Measurements from ENCODE around the gene IGDCC3.

Gene IGDCC3

DNA sequence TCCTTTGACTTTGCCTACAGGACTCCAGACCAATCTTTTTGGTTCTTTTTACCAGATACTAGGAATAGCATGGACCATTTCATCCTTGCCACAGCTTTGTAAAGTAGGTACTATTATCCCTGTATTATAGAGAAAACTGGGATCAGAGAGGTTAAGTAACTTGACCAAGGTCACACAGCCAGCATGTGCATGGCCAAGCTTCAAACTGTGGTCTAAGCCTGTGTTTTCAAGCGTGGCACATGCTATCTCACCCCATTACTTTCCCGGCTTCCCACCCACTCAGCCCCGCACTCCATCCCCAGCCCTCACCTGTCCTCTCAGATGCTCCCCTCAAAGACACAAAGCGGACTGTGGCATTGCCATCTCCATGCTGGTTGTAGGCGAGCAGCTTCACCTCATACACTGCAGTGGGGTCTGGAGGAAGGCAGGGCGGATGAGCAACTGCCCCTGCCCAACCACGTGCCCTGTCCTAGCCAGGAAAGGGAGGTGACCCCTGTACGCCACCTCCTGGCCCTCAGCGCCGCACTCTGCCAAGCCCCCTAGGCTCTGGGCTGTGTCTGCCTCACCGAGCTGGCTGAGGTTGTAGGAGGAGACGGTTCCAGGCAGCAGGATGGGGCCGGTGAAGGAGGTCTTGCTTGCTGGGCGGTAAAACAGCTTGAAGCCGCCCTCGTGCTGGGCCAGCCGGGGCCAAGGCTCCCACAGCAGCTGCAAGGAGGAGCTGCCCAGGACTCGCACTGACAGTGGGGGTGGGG is 47.6 kb downstream of the IGDCC3 start:
- in situ Hi-C loops (cut with MboI; ENCODE audit: low pct_unique_long_range_greater_than_20kb, low sequenced_read_pairs, unreplicated experiment): no loop called here
- DNase-seq (ENCODE audit: low spot score): no peak
- TF ChIP-seq CTCF (IDR thresholded peaks at IDR 0.05; ENCODE audit: extremely low read depth, insufficient read depth, missing control alignments): no peak

DNA sequence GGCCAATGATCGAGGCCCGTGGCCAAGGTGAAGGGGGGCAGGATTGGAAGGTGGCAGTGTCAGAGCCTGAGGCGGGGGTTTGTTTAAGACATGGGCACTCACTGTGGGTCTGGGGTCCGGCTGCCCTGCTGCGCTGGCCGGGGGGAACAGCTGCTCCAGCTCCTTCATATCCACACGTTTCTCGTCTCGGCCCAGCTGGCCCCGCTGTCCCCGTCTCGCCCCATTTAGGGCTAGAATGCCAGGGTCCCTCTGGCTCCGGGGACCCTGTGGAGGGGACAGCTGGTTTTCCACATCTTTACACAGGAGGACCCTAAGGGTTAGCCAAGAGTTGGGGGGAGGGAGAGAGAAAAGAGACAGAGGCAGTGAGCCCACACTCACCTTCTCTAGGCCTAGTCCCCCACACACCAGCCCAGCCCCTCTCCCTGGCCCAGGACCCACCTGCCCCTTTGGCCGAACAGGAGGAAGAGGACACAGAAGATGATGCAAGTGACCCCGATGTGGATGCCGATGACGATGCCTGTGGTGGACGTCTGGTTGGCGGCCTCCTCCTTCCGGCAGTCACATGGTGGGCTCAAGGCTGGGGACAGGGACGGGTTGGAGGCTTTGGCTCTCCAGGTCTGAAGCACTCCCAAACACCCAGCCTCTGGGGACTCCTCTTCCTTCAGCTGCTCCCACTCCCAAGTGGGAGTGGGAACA is 48.4 kb downstream of the IGDCC3 start:
- TF ChIP-seq CTCF (IDR thresholded peaks at IDR 0.05; ENCODE audit: extremely low read depth, insufficient read depth, missing control alignments): no peak
- DNase-seq (ENCODE audit: low spot score): no peak

DNA sequence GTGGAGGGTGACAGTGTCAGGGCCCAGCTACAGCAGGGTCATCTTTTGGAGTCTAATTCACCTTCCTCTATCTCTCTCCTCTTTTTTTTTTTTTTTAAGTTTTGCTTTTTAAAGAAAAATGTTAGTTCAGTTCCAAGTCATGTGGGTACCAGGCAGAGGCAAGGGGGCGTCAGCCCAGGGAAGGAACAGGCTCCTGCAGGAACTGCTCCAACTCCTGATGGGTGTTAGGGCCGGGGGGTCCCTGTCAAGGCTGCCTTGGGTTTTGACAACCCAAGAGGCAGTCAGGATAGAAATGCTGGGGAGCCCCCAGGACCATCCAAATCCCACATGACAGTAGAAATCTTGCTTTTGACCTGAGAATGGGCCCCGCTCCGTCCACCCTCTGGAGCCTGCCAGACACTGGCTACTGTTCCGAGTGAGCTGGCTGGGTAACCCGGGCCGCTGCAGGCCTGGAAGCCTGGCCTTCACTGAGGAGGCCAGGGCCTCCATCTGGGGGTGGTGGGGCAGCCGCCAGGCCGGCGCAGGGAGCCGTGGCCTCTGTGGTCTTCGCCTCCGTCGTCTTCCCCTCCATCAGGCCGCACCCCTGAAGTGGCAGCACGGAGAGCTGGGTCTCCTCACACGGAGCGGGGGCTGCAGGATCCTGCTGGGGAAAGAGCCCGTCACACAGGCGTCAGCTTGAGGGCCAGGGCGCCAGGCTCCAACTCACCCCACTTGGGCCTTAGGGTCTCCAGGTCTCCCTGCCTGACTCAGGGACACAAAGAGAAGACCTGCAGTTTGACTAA is 49.1 kb downstream of the IGDCC3 start:
- DNase-seq (ENCODE audit: low spot score): no peak
- in situ Hi-C loops (cut with MboI; ENCODE audit: low pct_unique_long_range_greater_than_20kb, low sequenced_read_pairs, unreplicated experiment): no loop called here
- no peak for TF ChIP-seq CTCF (IDR thresholded peaks at IDR 0.05; ENCODE audit: extremely low read depth, insufficient read depth, missing control alignments)

More for the DNA sequence above, 48.4 kb downstream of the IGDCC3 start:
- in situ Hi-C loops (cut with MboI; ENCODE audit: low pct_unique_long_range_greater_than_20kb, low sequenced_read_pairs, unreplicated experiment): no loop called here

- DNase-seq (ENCODE audit: low spot score): no peak
- in situ Hi-C loops (cut with MboI; ENCODE audit: low pct_unique_long_range_greater_than_20kb, low sequenced_read_pairs, unreplicated experiment): no loop called here
- no peak for TF ChIP-seq CTCF (IDR thresholded peaks at IDR 0.05; ENCODE audit: extremely low read depth, insufficient read depth, missing control alignments)
Observed at GRCh38 chr15:65327651-65328393, 50.0 kb downstream of the IGDCC3 start.

DNA sequence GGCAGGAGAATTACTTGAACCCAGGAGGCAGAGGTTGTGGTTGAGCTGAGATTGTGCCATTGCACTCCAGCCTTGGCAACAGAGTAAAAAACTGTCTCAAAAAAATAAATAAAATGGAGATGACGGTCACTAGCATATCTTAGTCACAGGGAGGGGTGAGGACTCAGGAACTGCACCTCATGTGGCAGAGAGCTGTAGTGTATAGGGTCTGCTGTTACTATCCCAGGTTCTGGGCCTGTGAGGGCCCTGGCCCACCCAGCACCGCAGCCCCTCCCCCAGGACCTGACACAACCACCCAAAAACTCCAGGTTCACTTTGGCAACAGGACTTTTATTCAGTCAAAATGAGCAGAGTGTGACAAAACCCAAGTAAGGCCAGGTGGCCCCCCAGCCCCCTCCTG is 51.0 kb downstream of the IGDCC3 start:
- no peak for DNase-seq (ENCODE audit: low spot score)
- TF ChIP-seq CTCF (IDR thresholded peaks at IDR 0.05; ENCODE audit: extremely low read depth, insufficient read depth, missing control alignments): no peak
- in situ Hi-C loops (cut with MboI; ENCODE audit: low pct_unique_long_range_greater_than_20kb, low sequenced_read_pairs, unreplicated experiment): no loop called here

DNA sequence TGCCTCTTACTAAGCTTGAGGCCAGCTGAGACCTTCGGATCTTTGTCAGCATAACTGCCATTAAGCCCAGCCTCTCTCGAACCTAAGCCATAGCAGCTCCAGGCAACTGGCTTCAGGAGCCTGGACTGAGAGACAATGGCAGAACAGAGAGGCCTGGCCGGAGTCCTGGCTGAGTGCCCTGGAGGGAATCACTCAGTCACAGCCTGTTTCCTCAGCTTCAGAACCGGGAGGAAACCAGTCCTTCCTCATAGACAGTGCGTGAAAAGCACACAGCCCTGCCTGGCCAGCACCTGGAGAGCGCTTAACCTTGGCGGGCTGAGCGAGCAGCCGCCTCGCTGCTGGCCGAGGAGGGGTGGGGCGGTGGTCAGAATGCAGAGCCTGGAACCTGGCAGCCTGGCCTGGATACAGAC is 51.7 kb downstream of the IGDCC3 start:
- in situ Hi-C loops (cut with MboI; ENCODE audit: low pct_unique_long_range_greater_than_20kb, low sequenced_read_pairs, unreplicated experiment): no loop called here
- no peak for DNase-seq (ENCODE audit: low spot score)
- TF ChIP-seq CTCF (IDR thresholded peaks at IDR 0.05; ENCODE audit: extremely low read depth, insufficient read depth, missing control alignments): no peak
